Measurements from ENCODE around the gene STMN3. TPM values are rescaled to one million over a fixed set of nuclear protein-coding genes. Genes with fewer than 3 reads are reported as not detected.

Gene STMN3
- total and polyA plus RNA-seq, 4 donors: 13.6 to 20.9 (median 17.0) TPM

GRCh38 chr20:63659370-63659769, 6.1 kb upstream of the STMN3 start:
- DNase-seq (no peak), ATAC-seq (ENCODE audit: insufficient read depth, low FRiP score) (no peak)
- WGBS, 2 donors: 70 to 85% methylated on average over 13 of the region's 13 CpGs
- TF ChIP-seq CTCF (IDR thresholded peaks at IDR 0.05; ENCODE audit: control extremely low read depth, extremely low read depth): no peak
- H3K9me3 ChIP-seq (ENCODE audit: control insufficient read depth in 4 of 4, insufficient read depth in 3 of 4, low read length in 3 of 4): no peaks in the 10 kb centered on the region
- H3K27me3 ChIP-seq (ENCODE audit: control insufficient read depth in 3 of 3, insufficient read depth in 3 of 3, low read length in 2 of 3): no peaks in the 10 kb centered on the region
- H3K27ac ChIP-seq (ENCODE audit: low read depth in 1 of 2, low read length in 1 of 2): peak overlapping the region in 1 of 2 donors; percentile 86
- H3K9ac ChIP-seq (ENCODE audit: insufficient read depth in 1 of 2, low read length in 2 of 2): peak overlapping the region in 1 of 2 donors; percentile 0
- H3K4me3 ChIP-seq: peak overlapping the region; percentile 73
- H3K4me1 ChIP-seq (ENCODE audit: control insufficient read depth in 5 of 5, insufficient read depth in 5 of 5, low read length in 5 of 5): peaks cover 0 to 21% (median 10%) of the 10 kb centered on the region in 5 donors
- peaks cover 0 to 36% (median 10%) of the 10 kb centered on the region in 4 donors for H3K36me3 ChIP-seq (ENCODE audit: control insufficient read depth in 4 of 4, insufficient read depth in 4 of 4, low read length in 4 of 4)

- Histone ChIP-seq H3K27me3 (ENCODE audit: control insufficient read depth in 3 of 3, insufficient read depth in 3 of 3, low read length in 2 of 3) (no peaks in the 10 kb centered on the region), H3K4me1 (ENCODE audit: control insufficient read depth in 5 of 5, insufficient read depth in 5 of 5, low read length in 5 of 5) (peaks cover 0 to 27% (median 11%) of the 10 kb centered on the region in 5 donors), H3K4me3 (peak overlapping the region; percentile 73), H3K36me3 (ENCODE audit: control insufficient read depth in 4 of 4, insufficient read depth in 4 of 4, low read length in 4 of 4) (peaks cover 0 to 30% (median 10%) of the 10 kb centered on the region in 4 donors), H3K9ac (ENCODE audit: insufficient read depth in 1 of 2, low read length in 2 of 2) (no peak overlapping the region), H3K27ac (ENCODE audit: low read depth in 1 of 2, low read length in 1 of 2) (peak overlapping the region; percentile 59 to 86), H3K9me3 (ENCODE audit: control insufficient read depth in 4 of 4, insufficient read depth in 3 of 4, low read length in 3 of 4) (no peaks in the 10 kb centered on the region)
- TF ChIP-seq CTCF (IDR thresholded peaks at IDR 0.05; ENCODE audit: control extremely low read depth, extremely low read depth): no peak
- WGBS, 2 donors: 3% methylated on average over 25 of the region's 25 CpGs
- ATAC-seq (ENCODE audit: insufficient read depth, low FRiP score) (peak; percentile 5), DNase-seq (no peak)
Observed at GRCh38 chr20:63658749-63659187, 5.5 kb upstream of the STMN3 start.

GRCh38 chr20:63657937-63658748, 4.9 kb upstream of the STMN3 start, which contains the start of gene RTEL1:
Gene RTEL1 (plus strand): TSS chr20:63658312. CDS start chr20:63659403, 1,091 bp downstream.
- Histone ChIP-seq H3K4me1 (ENCODE audit: control insufficient read depth in 5 of 5, insufficient read depth in 5 of 5, low read length in 5 of 5) (peaks cover 0 to 30% (median 14%) of the 10 kb centered on the region in 5 donors), H3K36me3 (ENCODE audit: control insufficient read depth in 4 of 4, insufficient read depth in 4 of 4, low read length in 4 of 4) (peaks cover 0 to 24% (median 10%) of the 10 kb centered on the region in 4 donors), H3K27me3 (ENCODE audit: control insufficient read depth in 3 of 3, insufficient read depth in 3 of 3, low read length in 2 of 3) (no peaks in the 10 kb centered on the region), H3K27ac (ENCODE audit: low read depth in 1 of 2, low read length in 1 of 2) (peak within 1 kb of the TSS; percentile 86 to 90), H3K4me3 (peak within 1 kb of the TSS; percentile 73), H3K9ac (ENCODE audit: insufficient read depth in 1 of 2, low read length in 2 of 2) (peak within 1 kb of the TSS in 1 of 2 donors; percentile 1), H3K9me3 (ENCODE audit: control insufficient read depth in 4 of 4, insufficient read depth in 3 of 4, low read length in 3 of 4) (no peaks in the 10 kb centered on the region)
- ATAC-seq (ENCODE audit: insufficient read depth, low FRiP score) (peak; percentile 95), DNase-seq (peak; percentile 93 to 96 (median 95))
- 2 to 3% methylated on average over 73 of the region's 73 CpGs for WGBS, 2 donors
- TF ChIP-seq CTCF (IDR thresholded peaks at IDR 0.05; ENCODE audit: control extremely low read depth, extremely low read depth): no peak
